Epithelial cell of prostate (primary cell): Measurements from ENCODE around the gene SV2B.

ENCODE experiments used
- DNase-seq: peaks from one replicate; pipeline ENCODE4 v3.0.0-alpha.2; 2011; ENCODE audit warnings: low read depth, low spot score
- H3K27ac ChIP-seq: fragments of 450-650 bp; 2 replicates; pipeline ENCODE4 v1.5.1; 2017; ENCODE audit warnings: mild to moderate bottlenecking

Gene SV2B

GRCh38 chr15:91224755-91225380 is 124.8 kb downstream of the SV2B start:
- DNase-seq: no peak
- H3K27ac ChIP-seq: no peak overlapping the region

DNA sequence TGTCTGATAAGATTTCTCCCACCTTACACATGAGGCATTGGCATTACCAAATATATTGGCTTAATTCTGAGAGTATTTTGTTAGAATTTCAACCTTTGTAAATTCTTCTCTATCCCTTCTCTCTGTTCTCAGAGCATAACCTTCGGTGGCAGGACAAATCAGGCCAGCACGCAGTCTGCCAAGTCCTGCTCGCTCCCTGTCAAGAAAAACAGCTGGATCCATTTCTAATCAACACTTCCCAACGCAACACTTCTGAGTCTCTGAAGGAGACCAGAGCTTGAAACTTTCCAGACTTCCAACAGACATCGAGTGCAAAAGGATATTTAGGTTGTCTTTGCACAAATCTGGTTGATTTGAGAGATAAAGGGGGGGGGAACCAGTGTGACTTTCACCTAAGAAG is 125.7 kb downstream of the SV2B start:
- DNase-seq: no peak
- no peak overlapping the region for H3K27ac ChIP-seq

DNA sequence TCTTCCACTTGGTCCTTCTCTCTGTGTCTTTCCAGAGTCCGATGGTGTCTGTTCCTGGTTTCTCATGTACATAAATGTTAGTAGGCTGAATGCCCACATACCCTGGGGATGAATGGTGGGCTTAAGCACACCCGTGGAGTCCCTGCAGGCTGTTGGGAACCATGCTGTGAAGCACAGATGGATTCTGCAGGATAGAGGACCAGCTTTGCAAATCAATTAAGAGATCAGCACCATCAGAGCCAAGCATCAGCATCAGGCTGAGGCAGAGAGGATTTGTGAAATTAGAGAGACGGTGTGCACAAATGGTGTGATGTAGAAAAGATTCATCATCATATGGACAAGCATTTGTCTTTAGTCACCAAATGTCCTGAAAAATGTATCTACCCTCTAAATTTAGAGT is 127.1 kb downstream of the SV2B start:
- DNase-seq: no peak
- H3K27ac ChIP-seq: no peak overlapping the region

DNA sequence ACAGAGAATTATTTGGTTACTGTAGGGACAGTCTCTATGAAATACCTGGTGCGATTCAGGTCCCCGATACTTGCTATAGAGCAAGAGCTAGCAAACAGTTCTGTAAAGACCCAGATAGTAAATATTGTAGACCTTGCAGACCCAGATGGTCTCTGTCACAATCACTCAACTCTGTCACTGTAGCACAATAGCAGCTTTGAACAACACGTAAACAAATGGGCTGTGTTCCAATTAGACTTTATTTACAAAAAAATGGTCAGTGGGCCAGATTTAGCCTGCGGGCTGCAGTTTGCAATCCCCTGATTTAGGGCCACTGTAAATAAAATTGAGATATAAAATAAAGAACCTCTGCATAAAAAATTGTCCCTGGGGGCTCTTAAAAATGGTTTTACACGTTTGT is 127.7 kb downstream of the SV2B start:
- H3K27ac ChIP-seq: no peak overlapping the region
- no peak for DNase-seq

GRCh38 chr15:91228383-91228782 is 128.3 kb downstream of the SV2B start:
- DNase-seq: no peak
- no peak overlapping the region for H3K27ac ChIP-seq

DNA sequence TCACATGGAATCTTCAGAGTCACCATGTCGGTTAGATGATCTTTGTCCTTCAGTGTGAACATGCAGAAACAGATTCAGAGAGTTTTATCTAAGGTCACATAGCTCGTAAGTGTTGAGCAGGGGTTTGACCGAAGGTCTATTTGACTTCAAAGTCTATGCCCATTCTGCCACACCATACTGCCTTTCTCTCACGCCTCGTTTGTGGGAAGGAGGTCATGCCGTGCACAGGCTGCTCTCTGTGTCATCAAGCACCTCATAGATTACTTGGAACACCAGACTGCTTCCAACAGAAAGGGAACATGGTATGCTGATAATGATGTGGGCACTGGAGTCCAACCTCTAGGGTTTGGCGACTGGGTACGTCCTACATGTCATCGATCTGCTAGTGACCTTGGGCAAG is 128.8 kb downstream of the SV2B start:
- H3K27ac ChIP-seq: no peak overlapping the region
- no peak for DNase-seq

DNA sequence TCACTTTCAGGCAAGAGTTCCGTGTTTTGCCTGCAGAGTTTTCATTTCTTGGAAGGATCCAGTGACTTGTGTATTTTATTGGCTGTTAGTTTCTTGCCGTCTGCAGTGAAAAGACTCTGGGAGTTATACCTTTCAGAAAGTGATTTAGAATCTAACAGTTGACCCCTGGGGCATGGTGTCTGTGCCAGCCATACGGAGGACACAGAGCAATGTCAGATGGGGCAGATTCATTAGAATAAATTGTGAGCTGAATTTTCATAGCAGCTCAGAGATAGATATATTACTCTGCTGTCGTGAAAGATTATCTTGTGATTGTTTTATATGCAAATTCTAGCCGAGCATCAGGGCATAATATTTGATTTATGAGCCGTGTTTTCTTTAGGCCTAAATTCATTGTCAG is 131.6 kb downstream of the SV2B start:
- DNase-seq: no peak
- H3K27ac ChIP-seq: no peak overlapping the region

- no peak overlapping the region for H3K27ac ChIP-seq
- no peak for DNase-seq
These were observed 134.7 kb downstream of the SV2B start for GRCh38 chr15:91234759-91235158.

GRCh38 chr15:91235376-91235775 is 135.3 kb downstream of the SV2B start:
- H3K27ac ChIP-seq: no peak overlapping the region
- DNase-seq: no peak

DNA sequence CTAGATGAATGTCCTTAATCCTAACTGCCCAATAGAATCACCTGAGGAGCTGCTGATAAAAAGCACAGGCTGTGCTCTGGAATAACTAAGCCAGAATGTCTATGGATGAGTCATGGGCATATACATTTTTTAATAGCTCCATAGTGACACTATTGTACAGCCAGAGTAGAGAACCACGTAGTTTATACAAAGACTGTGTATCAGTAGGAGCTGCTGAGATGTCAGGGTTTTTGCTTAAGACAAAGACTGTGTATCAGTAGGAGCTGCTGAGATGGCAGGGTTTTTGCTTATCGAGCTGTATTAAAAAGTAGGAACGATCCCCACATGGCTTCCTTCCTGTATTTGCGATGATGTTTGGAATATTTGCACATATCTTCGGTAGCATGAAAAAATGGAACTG is 137.4 kb downstream of the SV2B start:
- no peak overlapping the region for H3K27ac ChIP-seq
- no peak for DNase-seq

- DNase-seq: no peak
- no peak overlapping the region for H3K27ac ChIP-seq
These were observed 138.8 kb downstream of the SV2B start for GRCh38 chr15:91238644-91239425.

DNA sequence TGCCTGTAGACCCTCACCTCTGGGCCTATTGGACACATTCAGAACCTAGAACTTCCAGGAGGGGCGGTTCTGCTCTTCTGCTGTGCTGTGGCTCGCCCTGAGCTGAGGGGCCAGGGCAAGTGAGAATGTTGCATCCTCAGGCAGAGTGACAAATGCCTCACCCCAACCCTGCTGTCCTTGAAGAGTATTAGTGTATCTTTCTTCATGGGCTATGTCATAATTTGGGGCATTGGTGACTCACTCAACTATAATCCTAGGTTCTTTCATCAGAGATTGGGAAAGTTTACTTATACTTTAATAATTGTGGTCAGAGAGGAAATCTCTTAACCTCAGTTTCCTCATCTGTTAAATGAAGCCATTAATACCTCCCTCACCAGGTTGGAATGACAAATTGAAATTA is 143.8 kb downstream of the SV2B start:
- H3K27ac ChIP-seq: no peak overlapping the region
- no peak for DNase-seq

- H3K27ac ChIP-seq: no peak overlapping the region
- DNase-seq: no peak
These were observed 144.9 kb downstream of the SV2B start for GRCh38 chr15:91244919-91245318.

GRCh38 chr15:91246998-91247397 is 146.9 kb downstream of the SV2B start:
- DNase-seq: no peak
- H3K27ac ChIP-seq: no peak overlapping the region

DNA sequence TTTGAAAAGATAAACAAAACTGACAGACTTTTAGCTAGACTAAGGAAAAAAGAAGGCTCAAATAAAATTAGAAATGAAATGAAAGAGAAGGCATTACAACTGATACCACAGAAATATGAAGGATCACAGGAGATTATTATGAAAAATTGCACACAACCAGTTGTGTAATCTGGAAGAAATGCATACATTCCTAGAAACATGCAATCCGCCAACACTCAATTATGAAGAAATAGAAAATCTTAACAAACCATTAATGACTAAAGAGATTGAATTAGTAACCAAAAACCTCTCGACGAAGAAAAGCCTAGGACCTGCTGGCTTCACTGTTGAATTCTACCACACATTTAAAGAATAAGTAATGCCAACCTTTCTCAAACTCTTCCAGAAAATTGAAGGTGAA is 149.5 kb downstream of the SV2B start:
- no peak overlapping the region for H3K27ac ChIP-seq
- no peak for DNase-seq

- no peak overlapping the region for H3K27ac ChIP-seq
- no peak for DNase-seq
These were observed 152.3 kb downstream of the SV2B start for GRCh38 chr15:91252322-91252721.

GRCh38 chr15:91252756-91253155 is 152.7 kb downstream of the SV2B start:
- no peak overlapping the region for H3K27ac ChIP-seq
- no peak for DNase-seq

GRCh38 chr15:91253605-91254004 is 153.5 kb downstream of the SV2B start:
- no peak for DNase-seq
- no peak overlapping the region for H3K27ac ChIP-seq

- DNase-seq: no peak
- H3K27ac ChIP-seq: no peak overlapping the region
These were observed 154.7 kb downstream of the SV2B start for GRCh38 chr15:91254766-91255165.

DNA sequence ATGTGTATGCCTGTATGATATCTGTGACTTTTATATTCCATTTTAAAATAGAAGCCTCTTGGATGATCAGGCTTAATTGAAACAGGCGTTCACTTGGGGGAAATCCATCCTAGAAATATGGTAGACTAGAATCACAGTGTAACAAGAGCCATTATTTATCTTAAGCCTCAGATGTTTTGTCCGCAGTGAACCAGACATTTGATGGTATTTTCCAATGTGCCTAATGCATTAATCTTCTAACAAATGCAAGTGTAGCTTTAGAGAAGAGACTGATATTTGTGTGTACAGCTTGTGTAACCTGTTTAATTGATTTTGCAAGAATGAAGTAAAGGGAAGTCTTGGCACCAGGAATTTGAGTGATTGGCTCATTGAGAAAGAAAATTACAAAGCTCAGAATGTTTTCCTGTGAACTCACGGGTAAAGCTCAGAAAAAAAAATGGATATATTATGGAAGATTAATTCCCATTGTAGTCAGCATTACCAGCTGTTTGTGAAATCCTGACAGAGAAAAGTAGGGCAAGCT is 155.7 kb downstream of the SV2B start:
- H3K27ac ChIP-seq: no peak overlapping the region
- DNase-seq: no peak

DNA sequence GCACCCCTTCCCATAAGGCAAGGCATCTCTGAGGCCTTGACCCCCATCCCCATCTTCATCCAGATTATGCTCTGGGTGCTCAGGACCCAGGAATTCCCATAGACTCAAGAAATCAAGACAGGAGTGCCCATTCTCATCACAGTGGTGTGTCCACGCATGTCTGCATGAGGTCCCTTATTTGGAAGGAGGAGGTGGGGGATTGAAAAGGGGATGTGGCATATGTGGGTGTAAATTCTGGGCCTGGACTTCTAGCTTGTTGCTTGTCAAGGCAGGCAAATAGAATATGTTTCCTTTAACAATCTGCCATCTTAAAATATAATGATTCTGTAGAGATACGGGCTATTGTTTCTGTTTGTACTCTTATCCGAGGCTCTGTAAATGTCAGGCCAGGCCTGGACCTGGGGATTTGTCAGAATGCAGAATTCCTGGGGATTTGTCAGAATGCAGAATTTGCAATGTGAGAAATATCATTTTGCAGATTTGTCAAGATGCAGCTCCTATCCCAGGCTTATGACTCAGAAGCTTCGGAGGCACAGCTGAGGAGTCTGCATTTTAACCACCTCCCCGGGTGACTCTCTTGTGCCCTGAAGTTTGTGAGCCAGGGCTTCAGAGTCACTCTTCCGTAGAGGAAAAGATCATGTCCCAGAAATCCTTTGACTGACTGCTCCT is 157.8 kb downstream of the SV2B start:
- DNase-seq: no peak
- H3K27ac ChIP-seq: no peak overlapping the region
